GM20431 (cell line): ENCODE measurements around the gene ZNRF1.
"Not testable (repeated sequence)": the region's sequence is repeated elsewhere in the genome, so short reads cannot be mapped to it uniquely, and the experiment has no call there.

Source experiments
- in situ Hi-C: fragments of 300-500 bp; cut with MseI, MboI; formaldehyde crosslinking; loops from one replicate; pipeline ENCODE4 v1.15.0; 2020; ENCODE audit warnings: low sequenced_read_pairs; ENCODE audit not compliant: unreplicated experiment

ZNRF1 gene

GRCh38 chr16:75122609-75123008 is 123.8 kb downstream of the ZNRF1 start:
- in situ Hi-C loops, result no loop called here

- in situ Hi-C loops, result no loop called here
Observed at GRCh38 chr16:75127713-75128415, 129.0 kb downstream of the ZNRF1 start.

- in situ Hi-C loops, result not testable (repeated sequence)
Observed at GRCh38 chr16:75129421-75130149, 130.8 kb downstream of the ZNRF1 start.

GRCh38 chr16:75130150-75130771 is 131.4 kb downstream of the ZNRF1 start:
- in situ Hi-C loops, result no loop called here

GRCh38 chr16:75131081-75131480 is 132.3 kb downstream of the ZNRF1 start:
- in situ Hi-C loops, result no loop called here

- in situ Hi-C loops, result no loop called here
Observed at GRCh38 chr16:75138233-75138632, 139.4 kb downstream of the ZNRF1 start.

- in situ Hi-C loops, result no loop called here
Observed at GRCh38 chr16:75138636-75139035, 139.8 kb downstream of the ZNRF1 start.

GRCh38 chr16:75139498-75139897 is 140.7 kb downstream of the ZNRF1 start:
- in situ Hi-C loops, result no loop called here

GRCh38 chr16:75143941-75144340 is 145.1 kb downstream of the ZNRF1 start:
- in situ Hi-C loops, result no loop called here

GRCh38 chr16:75147968-75148310 is 149.1 kb downstream of the ZNRF1 start:
- in situ Hi-C loops, result no loop called here

- in situ Hi-C loops, result no loop called here
Observed at GRCh38 chr16:75148311-75149195, 149.7 kb downstream of the ZNRF1 start, which contains the start of gene ZFP1. Gene ZFP1, plus strand, starts transcription at chr16:75148524. Its CDS starts 4,428 bp downstream, at chr16:75152952.

GRCh38 chr16:75151798-75152197 is 153.0 kb downstream of the ZNRF1 start:
- in situ Hi-C loops, result no loop called here

GRCh38 chr16:75152635-75153034 is 153.8 kb downstream of the ZNRF1 start:
- in situ Hi-C loops, result no loop called here

- in situ Hi-C loops, result no loop called here
Observed at GRCh38 chr16:75160386-75160785, 161.6 kb downstream of the ZNRF1 start.
